HEK293T (cell line): ENCODE results near the gene TMEM95.

Experiments used
- CTCF ChIA-PET: fragments of 350-600 bp; formaldehyde crosslinking; extraction: SDS; loops from one replicate; lab custom pipeline; 2021; ENCODE audit warnings: antibody characterized with exemption, inconsistent platforms; lab: Yijun Ruan, JAX
- POLR2A ChIA-PET: fragments of 350-600 bp; formaldehyde crosslinking; extraction: SDS; loops from one replicate; lab custom pipeline; 2020; ENCODE audit warnings: antibody characterized with exemption, inconsistent platforms; lab: Yijun Ruan, JAX
- DNase-seq: peaks from one replicate; pipeline ENCODE4 v3.0.0; 2012; ENCODE audit warnings: mixed read lengths; ENCODE audit errors: extremely low spot score
- ARNT ChIP-seq: fragments of 450-650 bp; IDR thresholded peaks from 2 replicates; pipeline ENCODE4 v1.6.1; 2017; ENCODE audit warnings: mild to moderate bottlenecking
- BHLHE40 ChIP-seq: fragments of 450-650 bp; IDR thresholded peaks from 2 replicates; pipeline ENCODE4 v1.6.1; 2016; ENCODE audit warnings: mild to moderate bottlenecking, moderate library complexity, borderline replicate concordance
- CTBP1 ChIP-seq: fragments of 450-650 bp; IDR thresholded peaks from 2 replicates; pipeline ENCODE4 v1.6.1; 2016; ENCODE audit warnings: borderline replicate concordance
- ELF4 ChIP-seq: fragments of 450-650 bp; IDR thresholded peaks from 2 replicates; pipeline ENCODE4 v1.6.1; 2017; ENCODE audit warnings: antibody characterized with exemption
- FOXA1 ChIP-seq: fragments of 450-650 bp; IDR thresholded peaks from 2 replicates; pipeline ENCODE4 v1.6.1; 2016; ENCODE audit warnings: mild to moderate bottlenecking
- FOXK2 ChIP-seq: fragments of 450-650 bp; IDR thresholded peaks from 2 replicates; pipeline ENCODE4 v1.6.1; 2016; ENCODE audit warnings: mild to moderate bottlenecking
- FOXM1 ChIP-seq: fragments of 450-650 bp; IDR thresholded peaks from 2 replicates; pipeline ENCODE4 v1.6.1; 2017; ENCODE audit warnings: mild to moderate bottlenecking, borderline replicate concordance
- HDGF ChIP-seq: fragments of 450-650 bp; IDR thresholded peaks from 2 replicates; pipeline ENCODE4 v1.6.1; 2017; ENCODE audit warnings: antibody characterized with exemption, borderline replicate concordance
- L3MBTL2 ChIP-seq: fragments of 450-650 bp; conservative IDR thresholded peaks from 2 replicates; pipeline ENCODE4 v1.6.1; 2016; ENCODE audit warnings: mild to moderate bottlenecking
- LEF1 ChIP-seq: fragments of 450-650 bp; IDR thresholded peaks from 2 replicates; pipeline ENCODE4 v1.6.1; 2017; ENCODE audit warnings: mild to moderate bottlenecking, borderline replicate concordance
- NFRKB ChIP-seq: fragments of 450-650 bp; IDR thresholded peaks from 2 replicates; pipeline ENCODE4 v1.6.1; 2016; ENCODE audit warnings: mild to moderate bottlenecking, moderate library complexity
- PKNOX1 ChIP-seq: fragments of 450-650 bp; IDR thresholded peaks from 2 replicates; pipeline ENCODE4 v1.6.1; 2016
- SP1 ChIP-seq: fragments of 450-650 bp; IDR thresholded peaks from 2 replicates; pipeline ENCODE4 v1.6.1; 2017
- SUZ12 ChIP-seq: fragments of 450-650 bp; IDR thresholded peaks from 2 replicates; pipeline ENCODE4 v1.6.1; 2016; ENCODE audit warnings: mild to moderate bottlenecking
- TARDBP ChIP-seq: fragments of 450-650 bp; IDR thresholded peaks from 2 replicates; pipeline ENCODE4 v1.6.1; 2016
- ZNF384 ChIP-seq: fragments of 450-650 bp; IDR thresholded peaks from 2 replicates; pipeline ENCODE4 v1.6.1; 2016

TMEM95 gene

GRCh38 chr17:7383742-7384488, 29.0 kb downstream of the TMEM95 start:
- DNase-seq = no peak
- ChIA-PET POLR2A (no interaction called here), CTCF (no interaction called here)
- no peak for TF ChIP-seq SUZ12
- TF ChIP-seq FOXM1 = no peak
- no peak for TF ChIP-seq ARNT
- TF ChIP-seq BHLHE40 = no peak
- TF ChIP-seq CTBP1 = no peak
- TF ChIP-seq ZNF384 = no peak
- no peak for TF ChIP-seq NFRKB
- no peak for TF ChIP-seq LEF1
- no peak for TF ChIP-seq HDGF
- no peak for TF ChIP-seq ELF4
- TF ChIP-seq TARDBP = no peak
- no peak for TF ChIP-seq FOXK2
- no peak for TF ChIP-seq FOXA1

GRCh38 chr17:7384489-7385081, 29.6 kb downstream of the TMEM95 start:
- no peak for DNase-seq
- TF ChIP-seq ELF4 (no peak), L3MBTL2 (no peak), SP1 (no peak), CTBP1 (no peak), SUZ12 (no peak)
- POLR2A ChIA-PET = interaction anchor here (1.2 kb wide), 1 partner anchor 20 kb away, joined by 3 read pairs; the partner anchor contains the start of gene TMEM256
- CTCF ChIA-PET = no interaction called here

GRCh38 chr17:7388856-7389255, 33.9 kb downstream of the TMEM95 start:
- no peak for TF ChIP-seq CTBP1
- no peak for TF ChIP-seq SP1
- TF ChIP-seq L3MBTL2 = no peak
- TF ChIP-seq FOXA1 = no peak
- TF ChIP-seq FOXK2 = no peak
- TF ChIP-seq FOXM1 = no peak
- no peak for TF ChIP-seq BHLHE40
- ChIA-PET CTCF (no interaction called here), POLR2A (interaction anchor here (1.5 to 1.6 kb wide), 2 partner anchors 9 to 15 kb away, joined by 4 to 6 read pairs; partner anchors contain the start of gene TMEM256)
- DNase-seq = no peak

GRCh38 chr17:7389924-7390910, 35.3 kb downstream of the TMEM95 start:
- ChIA-PET CTCF (no interaction called here), POLR2A (no interaction called here)
- no peak for DNase-seq
- no peak for TF ChIP-seq FOXK2
- TF ChIP-seq L3MBTL2 = no peak
- no peak for TF ChIP-seq BHLHE40
- no peak for TF ChIP-seq CTBP1
- TF ChIP-seq LEF1 = no peak
- no peak for TF ChIP-seq FOXM1
- no peak for TF ChIP-seq HDGF
- TF ChIP-seq FOXA1 = no peak
- TF ChIP-seq SP1 = no peak
- TF ChIP-seq SUZ12 = no peak
- TF ChIP-seq PKNOX1 = no peak
- TF ChIP-seq TARDBP = no peak
- no peak for TF ChIP-seq ARNT

- no peak for DNase-seq
- TF ChIP-seq FOXA1 (no peak), BHLHE40 (no peak), FOXM1 (no peak), LEF1 (no peak), NFRKB (no peak), SP1 (no peak), ARNT (no peak)
- ChIA-PET CTCF (no interaction called here), POLR2A (no interaction called here)
Measured at GRCh38 chr17:7391307-7391706, 36.4 kb downstream of the TMEM95 start.

- TF ChIP-seq ZNF384 (no peak), L3MBTL2 (no peak), TARDBP (no peak), PKNOX1 (no peak), FOXK2 (no peak), FOXM1 (no peak), ELF4 (no peak), LEF1 (no peak), SP1 (no peak), BHLHE40 (no peak), FOXA1 (no peak), ARNT (no peak), HDGF (no peak), NFRKB (no peak), CTBP1 (no peak)
- POLR2A ChIA-PET = no interaction called here
- CTCF ChIA-PET = no interaction called here
- no peak for DNase-seq
Measured at GRCh38 chr17:7392696-7393612, 38.0 kb downstream of the TMEM95 start.
